Measurements from ENCODE around the gene MRAS. TPM values are rescaled to one million over a fixed set of nuclear protein-coding genes. Genes with fewer than 3 reads are reported as not detected.

Gene MRAS
- total and polyA plus RNA-seq, 2 of the 4 experiments (the other 2 are of a cell fraction) = 59.3 to 60.6 TPM

DNA sequence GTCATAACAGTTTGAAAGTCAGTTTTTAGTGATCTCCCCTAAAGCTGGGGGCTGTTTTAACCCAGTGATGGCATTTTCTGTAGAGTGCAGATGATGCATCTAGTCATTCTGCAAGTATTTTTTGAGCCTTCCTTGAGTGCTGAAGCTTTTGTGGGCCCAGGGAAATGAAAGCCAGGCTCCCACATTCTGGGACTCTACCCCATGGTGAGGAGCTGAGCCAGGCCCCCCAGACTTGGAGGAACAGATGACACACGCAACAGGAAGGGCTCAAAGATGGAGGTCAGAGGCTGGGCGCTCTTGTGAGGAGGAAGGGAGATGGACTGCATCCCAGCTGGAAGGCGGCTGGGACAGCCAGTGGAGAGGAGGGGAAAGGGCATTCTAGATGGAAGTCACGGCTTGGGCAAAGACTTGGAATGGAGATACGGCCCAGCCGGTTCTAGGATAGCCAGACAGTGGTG, 40.8 kb downstream of the MRAS start:
- no peaks in the 10 kb centered on the region for H3K27me3 ChIP-seq (ENCODE audit: control insufficient read depth, insufficient read depth, low read length)
- peak overlapping the region; percentile 2 to 88 for H4K8ac ChIP-seq (ENCODE audit: low read depth in 2 of 2, low read length in 2 of 2)
- ATAC-seq (ENCODE audit: low read depth) (no peak), DNase-seq (peak; percentile 12)
- no peak overlapping the region for H4K5ac ChIP-seq (ENCODE audit: low read depth, low read length)
- no peak overlapping the region for H3K4me2 ChIP-seq (ENCODE audit: low read depth, low read length)
- peaks cover 14% of the 10 kb centered on the region for H3K9me1 ChIP-seq (ENCODE audit: insufficient read depth, low read length)
- peak overlapping the region; percentile 2; the same call in 1 of the 2 replicates for H3K27ac ChIP-seq (ENCODE audit: insufficient read depth, low read length)
- no peaks in the 10 kb centered on the region for H3K9me3 ChIP-seq (ENCODE audit: control insufficient read depth, insufficient read depth, low read length)
- peak overlapping the region; percentile 18 for H2AK5ac ChIP-seq (ENCODE audit: low read depth, low read length)
- H2AK9ac ChIP-seq (replicated peaks; ENCODE audit: low read depth, low read length, poor library complexity) = peak overlapping the region; percentile 70
- H3K23ac ChIP-seq (ENCODE audit: low read depth, low read length) = no peak overlapping the region
- WGBS, 2 experiments (ENCODE audit: extremely low coverage in 2 of 2, insufficient read length in 1 of 2) = 93% methylated on average over 5 of the region's 6 CpGs; no CpG with 5 or more reads in 1 of the 2 experiments
- intact Hi-C loops (cut with micrococcal nuclease) (no loop called here), dilution Hi-C loops (cut with HindIII; ENCODE audit: low sequenced_read_pairs, unreplicated experiment) (no loop called here), in situ Hi-C loops (cut with MboI; ENCODE audit: low sequenced_read_pairs) (no loop called here)
- peak overlapping the region; percentile 47 for H2AFZ ChIP-seq (replicated peaks; ENCODE audit: low read length, poor library complexity)
- H3K56ac ChIP-seq (ENCODE audit: extremely low read depth, insufficient read depth, low read length) = no peak overlapping the region
- peak overlapping the region; percentile 35 for H2BK120ac ChIP-seq (ENCODE audit: low read depth, low read length)
- peak overlapping the region; percentile 43 for H3K4ac ChIP-seq (ENCODE audit: low read depth, low read length)
- no TSS peak for BruUV-seq (replicated peaks)
- H3K36me3 ChIP-seq (ENCODE audit: control insufficient read depth, insufficient read depth, low read length) = no peaks in the 10 kb centered on the region
- POLR2A ChIA-PET (ENCODE audit: unreplicated experiment) = no interaction called here
- H3K14ac ChIP-seq (replicated peaks; ENCODE audit: low read depth, low read length) = peak overlapping the region; percentile 38; the same call in 1 of the 2 replicates
- no peak overlapping the region for H3K9ac ChIP-seq (ENCODE audit: low read depth, low read length)
- 0 out of 2 replicates have a peak, but pooled peaks cover 3% of the 10 kb centered on the region for H4K20me1 ChIP-seq (ENCODE audit: insufficient read depth, low read length)
- H4K91ac ChIP-seq (ENCODE audit: insufficient read depth, low read depth, low read length) = peak overlapping the region; percentile 61
- peak overlapping the region; percentile 0; the same call in 2 of the 3 replicates for H2BK15ac ChIP-seq (ENCODE audit: low read depth, low read length)
- no peak overlapping the region for H3K4me3 ChIP-seq (ENCODE audit: insufficient read depth, low read depth, low read length)
- H2BK20ac ChIP-seq (ENCODE audit: low read depth, low read length) = peak overlapping the region; percentile 86; the same call in 1 of the 2 replicates
- no peak overlapping the region; the same call in 1 of the 2 replicates for H3K18ac ChIP-seq (ENCODE audit: low read depth, low read length)
- peak overlapping the region; percentile 49 for H2BK5ac ChIP-seq (ENCODE audit: low read depth, low read length, poor library complexity, severe bottlenecking)
- H3K4me1 ChIP-seq (ENCODE audit: control insufficient read depth, insufficient read depth, low read length) = peaks cover 12% of the 10 kb centered on the region
- CTCF ChIA-PET = no interaction called here
- H3K79me1 ChIP-seq (ENCODE audit: low read depth in 1 of 2, low read length in 2 of 2) = peaks cover 15 to 41% of the 10 kb centered on the region in 2 experiments; a peak in 3 of 4 replicates
- TF ChIP-seq ELK1 (IDR thresholded peaks at IDR 0.05; ENCODE audit: borderline replicate concordance, low read depth, low read length) (no peak), RCOR1 (IDR thresholded peaks at IDR 0.05; ENCODE audit: insufficient replicate concordance, low read length) (no peak), BHLHE40 (IDR thresholded peaks at IDR 0.05; ENCODE audit: low read depth, low read length) (no peak), MAFK (IDR thresholded peaks at IDR 0.05; ENCODE audit: low read depth, low read length) (no peak), FOS (IDR thresholded peaks at IDR 0.05; ENCODE audit: low read depth, low read length) (no peak), NFE2L2 (IDR thresholded peaks at IDR 0.05; ENCODE audit: low read depth, low read length) (no peak), RAD21 (IDR thresholded peaks at IDR 0.05; ENCODE audit: low read length) (no peak)
- TF ChIP-seq, protein P1, sequence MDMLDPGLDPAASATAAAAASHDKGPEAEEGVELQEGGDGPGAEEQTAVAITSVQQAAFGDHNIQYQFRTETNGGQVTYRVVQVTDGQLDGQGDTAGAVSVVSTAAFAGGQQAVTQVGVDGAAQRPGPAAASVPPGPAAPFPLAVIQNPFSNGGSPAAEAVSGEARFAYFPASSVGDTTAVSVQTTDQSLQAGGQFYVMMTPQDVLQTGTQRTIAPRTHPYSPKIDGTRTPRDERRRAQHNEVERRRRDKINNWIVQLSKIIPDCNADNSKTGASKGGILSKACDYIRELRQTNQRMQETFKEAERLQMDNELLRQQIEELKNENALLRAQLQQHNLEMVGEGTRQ (IDR thresholded peaks at IDR 0.05; ENCODE audit: low read depth, low read length) = no peak
